SW 1271 (cell line): ENCODE measurements around the gene CAP2.
A peak's percentile ranks its signal among the peaks of the same experiment; 100 is the strongest.

Experiments
- DNase-seq, 2 experiments: peaks; one replicate each; lab custom pipeline; 2025; lab: John Stamatoyannopoulos, UW

The CAP2 gene

DNA sequence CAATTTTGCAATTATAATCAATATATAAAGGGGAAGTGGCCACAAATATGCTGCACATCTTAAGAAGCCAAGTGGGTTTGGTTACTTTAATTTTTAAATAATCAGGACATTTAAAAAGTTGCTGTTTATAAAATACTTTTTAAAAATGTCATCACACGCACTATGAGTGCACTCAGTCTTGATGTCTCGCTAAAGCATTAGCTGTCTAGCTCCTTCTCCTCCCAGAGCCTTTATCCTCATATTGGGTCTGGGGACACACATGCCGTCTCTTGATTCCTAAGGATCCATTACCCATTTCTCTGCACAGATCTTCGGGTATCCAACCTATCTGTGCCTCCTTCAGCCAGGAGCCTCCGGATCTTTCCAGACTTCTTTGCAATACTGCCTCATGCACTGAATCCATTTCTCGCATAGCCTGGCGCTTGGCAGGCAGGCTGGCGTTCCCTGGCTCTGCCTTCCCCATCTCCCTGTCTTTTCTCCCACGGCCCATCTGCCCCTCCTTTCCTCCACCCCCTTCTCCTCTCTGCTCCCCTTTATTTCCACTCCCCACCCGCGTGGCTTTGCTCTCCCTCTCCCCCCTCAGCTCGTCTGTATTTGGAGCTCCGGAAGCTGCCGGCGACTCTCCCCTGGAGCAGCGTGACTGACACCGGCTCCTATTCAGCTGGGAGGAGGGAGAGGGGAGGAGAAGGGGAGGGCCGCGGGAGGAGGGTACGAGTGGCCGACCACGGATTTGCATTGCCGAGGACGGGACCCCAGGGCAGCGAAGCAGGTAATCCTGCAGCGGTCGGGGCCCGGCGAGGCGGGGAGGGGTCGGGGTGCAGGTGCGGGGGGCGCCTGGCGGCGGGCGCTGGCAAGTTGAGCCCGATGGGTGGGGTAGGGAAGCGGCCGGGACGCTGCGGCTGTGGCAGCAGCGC is at the start of gene CAP2:
TSS of gene CAP2 (plus strand) at position 618 of the 914 bp plus-strand sequence. CDS start 27,961 bp downstream, outside the sequence.
- DNase-seq = peak; percentile 18 to 40

DNA sequence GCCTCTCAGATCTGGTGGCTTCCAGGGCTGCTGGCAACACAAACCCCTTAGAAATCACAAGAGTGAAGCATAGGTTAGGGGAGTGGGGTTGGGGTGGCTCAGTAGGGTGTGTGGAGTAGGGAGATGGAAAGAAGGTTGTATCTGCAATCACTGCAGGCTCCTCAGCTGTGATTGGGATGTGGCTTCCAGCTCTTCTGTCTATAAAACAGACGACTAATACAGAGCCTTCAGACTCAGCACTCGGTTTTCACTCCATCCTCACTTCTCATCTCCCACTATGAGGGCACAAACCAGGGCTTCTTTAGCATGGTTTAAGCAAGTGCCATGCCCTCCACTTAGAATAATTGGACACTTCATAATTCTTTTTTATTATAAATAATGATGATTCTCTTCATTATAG is 46.4 kb upstream of the CAP2 start:
- DNase-seq = no peak

DNA sequence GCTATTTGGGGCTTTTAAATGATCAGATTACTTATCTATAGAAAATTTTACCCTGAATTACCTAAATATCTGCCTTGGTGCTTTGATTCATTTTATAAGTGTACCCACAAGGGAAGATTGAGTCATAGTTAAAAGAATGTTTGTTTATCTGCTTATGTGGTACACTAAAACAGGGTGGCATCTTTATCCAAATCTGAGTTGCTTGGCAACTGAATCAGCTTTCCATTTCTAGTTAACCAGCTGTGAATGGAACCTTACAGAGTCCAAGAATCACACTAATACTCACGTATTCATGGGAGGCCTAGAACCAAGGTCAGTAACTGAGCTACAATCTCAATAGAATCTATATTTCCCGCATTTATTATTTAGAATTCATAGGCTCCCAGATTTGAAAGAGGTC is 44.0 kb upstream of the CAP2 start:
- no peak for DNase-seq

GRCh38 chr6:17352302-17352701 is 41.1 kb upstream of the CAP2 start:
- no peak for DNase-seq

DNA sequence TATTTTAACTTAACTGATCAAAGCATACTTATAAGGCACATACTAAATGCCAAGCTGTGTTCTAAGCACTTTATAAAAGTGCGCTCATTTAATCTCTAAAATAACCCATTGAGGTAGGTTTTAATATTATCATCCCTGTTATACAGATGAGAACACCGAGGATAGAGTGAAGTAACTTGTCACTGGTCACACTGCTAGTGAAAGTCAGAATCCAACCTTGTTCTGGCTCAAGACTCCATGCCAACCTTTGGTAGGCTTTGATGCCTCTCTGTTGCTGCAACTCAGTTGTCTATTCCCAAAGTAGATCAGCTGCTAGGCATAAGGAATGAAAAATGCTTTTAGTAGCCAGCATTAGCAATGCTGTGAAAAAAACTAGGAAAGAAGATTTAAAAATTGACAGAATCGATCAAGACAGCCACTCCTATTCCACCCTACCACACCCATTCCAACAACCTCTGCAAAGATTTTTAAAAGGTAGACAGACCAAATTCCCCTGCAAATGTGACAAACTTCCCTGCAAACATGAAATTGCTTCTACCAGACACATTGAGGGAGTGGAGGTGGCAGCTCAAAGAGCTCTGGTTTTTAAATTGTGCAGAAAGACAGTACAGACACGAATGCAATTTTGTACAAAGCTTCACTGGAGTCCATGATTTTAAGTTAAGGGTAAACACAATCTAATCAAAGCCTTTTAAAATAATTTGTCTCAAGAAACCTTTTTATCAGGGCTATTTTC is 39.8 kb upstream of the CAP2 start:
- DNase-seq = no peak

DNA sequence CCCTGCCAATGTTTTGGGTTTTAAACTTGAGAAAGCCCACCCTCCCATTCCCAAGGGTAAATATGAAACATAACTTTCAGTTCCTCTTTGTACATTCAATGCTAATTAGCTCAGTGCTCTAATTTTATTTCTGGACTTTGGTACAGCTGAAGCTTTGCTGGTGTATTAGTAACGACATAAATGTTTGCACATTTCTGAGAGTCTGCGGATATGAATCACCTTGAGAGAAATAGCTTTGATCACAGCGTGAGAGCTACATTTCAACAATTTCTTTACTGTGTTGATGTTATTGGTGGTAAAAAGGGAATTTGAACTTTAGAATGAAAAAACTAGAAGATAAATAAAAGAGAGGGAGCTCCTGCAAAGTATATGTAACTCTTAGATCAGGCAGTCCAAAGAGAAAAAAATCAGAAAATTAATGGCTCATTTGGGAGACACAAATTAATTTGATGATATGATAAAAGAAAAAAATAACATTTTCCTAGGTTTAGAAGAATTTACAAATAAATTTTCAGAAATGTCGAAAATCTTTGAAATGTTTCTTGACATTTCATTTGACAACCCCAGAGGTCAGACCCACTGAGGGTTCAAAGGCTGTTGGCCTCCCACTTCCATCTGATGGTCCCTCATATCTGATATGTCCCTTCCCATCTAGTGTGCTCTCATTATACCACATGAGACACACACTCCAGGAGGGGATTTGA is 38.5 kb upstream of the CAP2 start:
- DNase-seq = no peak

DNA sequence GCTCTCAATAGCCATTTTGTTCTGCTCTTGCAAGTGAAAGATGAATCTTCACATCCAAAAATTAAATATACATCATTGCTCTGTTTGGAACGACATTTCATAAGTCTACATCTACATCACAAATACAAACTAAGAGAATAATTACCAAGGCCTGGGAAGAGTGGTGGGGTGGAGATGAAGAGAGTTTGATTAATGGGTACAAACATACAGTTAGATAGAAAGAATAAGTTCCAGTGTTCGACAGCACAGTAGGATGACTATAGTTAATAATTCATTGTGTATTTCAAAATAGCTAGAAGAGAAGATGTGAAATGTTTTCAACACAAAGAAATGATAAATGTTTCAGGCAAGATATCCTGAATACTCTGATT is 38.0 kb upstream of the CAP2 start:
- no peak for DNase-seq

DNA sequence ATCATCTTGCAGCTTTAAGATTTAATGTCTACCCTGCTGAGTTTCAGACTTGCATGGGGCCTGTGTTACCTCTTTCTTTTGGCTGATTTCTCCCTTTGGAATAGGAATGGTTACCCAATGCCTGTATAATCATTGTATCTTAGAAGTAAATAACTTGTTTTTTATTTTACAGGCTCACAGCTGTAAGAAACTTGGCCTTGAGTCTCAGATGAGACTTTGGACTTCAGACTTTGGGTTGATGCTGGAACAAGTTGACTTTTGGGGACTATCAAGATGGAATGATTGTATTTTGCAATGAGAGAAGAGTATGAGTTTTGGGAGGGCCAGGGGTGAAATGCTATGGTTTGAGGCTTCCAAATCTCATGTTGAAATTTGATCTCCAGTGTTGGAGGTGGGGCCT is 34.9 kb upstream of the CAP2 start:
- no peak for DNase-seq

DNA sequence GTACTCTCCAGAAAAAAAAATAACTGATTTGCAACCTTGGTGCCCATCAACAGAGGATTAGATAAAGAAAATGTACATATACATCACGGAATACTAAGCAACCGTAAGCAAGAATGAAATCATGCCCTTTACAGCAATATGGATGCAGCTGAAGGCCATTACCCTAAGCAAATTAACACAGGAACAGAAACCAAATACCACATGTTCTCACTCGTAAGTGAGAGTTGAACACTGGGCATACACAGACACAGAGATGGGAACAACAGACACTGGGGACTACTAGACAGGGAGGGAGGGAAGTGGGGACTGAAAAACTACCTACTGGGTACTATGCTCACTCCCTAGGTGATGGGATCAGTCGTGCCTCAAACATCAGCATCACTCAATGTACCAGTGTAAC is 32.8 kb upstream of the CAP2 start:
- DNase-seq = no peak

DNA sequence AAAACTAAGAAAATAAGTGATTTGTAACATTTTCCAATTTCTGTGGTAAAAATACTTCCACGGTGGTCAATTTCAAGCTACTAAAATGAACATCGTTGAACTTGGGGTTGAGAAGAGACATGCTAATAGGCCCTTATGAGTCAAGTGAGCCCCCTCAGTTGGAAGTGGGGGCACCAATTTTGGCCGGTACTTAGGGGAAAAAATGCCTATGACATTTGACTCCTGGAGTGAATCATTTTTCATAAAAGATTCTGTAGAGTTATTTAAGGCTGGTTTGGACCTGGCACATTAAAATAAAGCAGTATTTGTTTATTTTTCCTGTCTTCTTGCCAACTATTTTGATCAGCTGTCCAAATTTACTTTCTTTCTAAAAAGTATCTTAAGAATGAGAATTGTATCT is 32.4 kb upstream of the CAP2 start:
- no peak for DNase-seq

DNA sequence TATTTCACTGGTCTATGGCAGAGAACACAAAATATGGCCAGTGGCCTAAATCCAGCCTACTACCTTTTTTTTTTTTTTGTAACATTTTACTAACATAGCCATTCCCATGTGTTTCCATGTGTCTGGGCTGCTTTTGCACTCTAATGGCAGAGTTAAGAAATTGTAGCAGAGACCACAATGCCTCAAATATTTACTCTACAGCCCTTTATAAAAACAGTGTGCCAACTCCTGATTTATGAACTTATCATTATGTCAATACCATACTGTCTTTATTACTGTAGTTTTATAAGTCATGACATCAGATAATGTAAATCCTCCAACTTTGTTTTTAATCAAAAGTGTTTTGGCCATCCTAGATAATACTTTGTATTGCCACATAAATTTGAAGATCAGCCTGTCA is 27.4 kb upstream of the CAP2 start:
- no peak for DNase-seq

DNA sequence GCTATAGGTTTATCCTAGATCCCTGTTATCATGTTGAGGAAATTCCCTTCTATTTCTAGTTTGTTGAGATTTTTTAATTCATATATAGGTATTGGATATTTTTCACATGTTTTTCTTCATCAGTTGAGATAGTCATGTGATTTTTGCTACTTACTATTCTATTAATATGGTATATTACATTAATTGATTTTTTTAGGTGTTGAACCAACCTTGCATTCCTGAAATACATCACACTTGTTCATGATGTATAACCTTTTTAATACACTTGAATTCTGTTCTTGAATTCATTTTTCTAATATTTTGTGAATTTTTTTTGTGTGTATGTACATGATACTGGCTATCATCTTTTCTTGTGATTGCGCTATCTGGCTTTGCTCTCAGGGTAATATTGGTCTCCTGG is 25.5 kb upstream of the CAP2 start:
- no peak for DNase-seq

GRCh38 chr6:17381424-17382147 is 11.8 kb upstream of the CAP2 start:
- DNase-seq = no peak

DNA sequence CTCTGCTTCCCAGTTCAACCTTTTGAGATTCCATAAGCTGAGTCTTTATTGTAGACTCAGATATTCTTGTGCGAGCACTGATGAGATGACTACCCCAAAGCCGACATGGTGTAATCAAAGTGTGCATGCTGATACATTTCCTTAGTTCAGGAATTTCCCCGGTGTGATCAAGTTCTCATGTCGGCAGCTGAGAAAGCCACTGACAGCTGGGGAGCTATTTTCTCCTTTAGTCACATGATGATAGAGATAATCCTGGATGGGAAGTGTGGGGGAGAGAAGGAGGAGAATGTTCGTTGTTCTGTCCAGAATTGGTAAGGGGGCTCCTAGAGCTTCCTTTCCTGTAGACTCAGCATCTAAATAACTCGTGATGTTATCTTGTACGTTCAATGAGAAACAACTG is 7.7 kb upstream of the CAP2 start:
- DNase-seq = no peak

DNA sequence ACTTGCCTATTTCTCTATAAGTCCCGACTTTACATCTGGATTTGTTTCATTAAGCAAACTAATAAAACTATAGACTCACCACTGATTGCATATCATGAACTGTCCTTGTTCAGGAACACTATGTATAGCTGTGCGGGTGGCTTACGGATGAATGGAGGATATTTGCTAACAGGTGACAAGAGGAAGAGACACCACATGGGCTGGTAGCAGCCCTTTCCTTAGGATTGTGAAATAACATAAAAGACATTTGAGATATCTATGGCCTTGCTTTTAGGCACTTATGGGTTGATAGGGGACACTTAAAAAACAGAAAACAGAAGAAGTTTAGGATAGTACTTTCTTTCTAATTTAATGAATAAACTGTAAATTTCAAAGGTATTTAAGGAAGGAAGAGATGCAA is 5.0 kb upstream of the CAP2 start:
- DNase-seq = no peak

- no peak for DNase-seq
Measured at GRCh38 chr6:17389274-17389847, 4.0 kb upstream of the CAP2 start.

GRCh38 chr6:17390276-17390675 is 3.1 kb upstream of the CAP2 start:
- no peak for DNase-seq

- no peak for DNase-seq
Measured at GRCh38 chr6:17391976-17392375, 1.4 kb upstream of the CAP2 start.

- peak; percentile 47 to 84 for DNase-seq
Measured at GRCh38 chr6:17393892-17394631, 667 bp downstream of the CAP2 start.

GRCh38 chr6:17395112-17395511 is 1.7 kb downstream of the CAP2 start:
- DNase-seq = no peak

GRCh38 chr6:17396256-17396655 is 2.9 kb downstream of the CAP2 start:
- DNase-seq = no peak
